GM12878 (cell line): Measurements from ENCODE around the gene UBE2M. TPM values are rescaled to one million over a fixed set of nuclear protein-coding genes. Genes with fewer than 3 reads are reported as not detected.

Source experiments
- E2F4 ChIP-seq: IDR thresholded peaks from 2 replicates; pipeline ENCODE4 v1.6.1; 2012; ENCODE audit warnings: low read depth, low read length, improper control_type of control experiment
- E4F1 ChIP-seq: fragments of 450-650 bp; IDR thresholded peaks from 2 replicates; pipeline ENCODE4 v1.6.1; 2018; ENCODE audit warnings: borderline replicate concordance, mild to moderate bottlenecking; ENCODE audit not compliant: partially characterized antibody
- FOXM1 ChIP-seq: IDR thresholded peaks from 2 replicates; pipeline ENCODE4 v1.6.1; 2012; ENCODE audit warnings: low read depth, mild to moderate bottlenecking, inconsistent platforms, low read length, moderate library complexity
- IKZF2 ChIP-seq, 2 experiments: fragments of 450-650 bp; IDR thresholded peaks; 2 replicates each; pipeline ENCODE4 v1.6.1; 2017; ENCODE audit warnings: mild to moderate bottlenecking in 2 of 2, moderate library complexity in 2 of 2
- KLF5 ChIP-seq: fragments of 450-650 bp; IDR thresholded peaks from 2 replicates; pipeline ENCODE4 v1.6.1; 2014; ENCODE audit warnings: mild to moderate bottlenecking; ENCODE audit not compliant: partially characterized antibody
- MEF2A ChIP-seq: IDR thresholded peaks from 2 replicates; pipeline ENCODE4 v1.6.1; 2011; ENCODE audit warnings: low read depth, mild to moderate bottlenecking, low read length, moderate library complexity; ENCODE audit not compliant: insufficient read depth
- NFYA ChIP-seq: IDR thresholded peaks from 2 replicates; pipeline ENCODE4 v1.6.1; 2011; ENCODE audit warnings: low read depth, mild to moderate bottlenecking, low read length, improper control_type of control experiment, borderline replicate concordance
- NR2F1 ChIP-seq: fragments of 450-650 bp; conservative IDR thresholded peaks from 2 replicates; pipeline ENCODE4 v1.6.1; 2017; ENCODE audit warnings: mild to moderate bottlenecking
- NRF1 ChIP-seq: conservative IDR thresholded peaks from 2 replicates; pipeline ENCODE4 v1.6.1; 2011; ENCODE audit warnings: mild to moderate bottlenecking, low read depth, low read length, improper control_type of control experiment
- RCOR1 ChIP-seq: conservative IDR thresholded peaks from 2 replicates; pipeline ENCODE4 v1.6.1; 2012; ENCODE audit warnings: low read depth, low read length, improper control_type of control experiment
- RUNX3 ChIP-seq: IDR thresholded peaks from 2 replicates; pipeline ENCODE4 v1.6.1; 2012; ENCODE audit warnings: low read length, inconsistent platforms
- SMARCA5 ChIP-seq: fragments of 450-650 bp; IDR thresholded peaks from 2 replicates; pipeline ENCODE4 v1.6.1; 2017; ENCODE audit warnings: mild to moderate bottlenecking
- STAT1 ChIP-seq: fragments of 450-650 bp; conservative IDR thresholded peaks from 2 replicates; pipeline ENCODE4 v1.6.1; 2014; ENCODE audit warnings: antibody characterized with exemption, mild to moderate bottlenecking
- YBX1 ChIP-seq: fragments of 450-650 bp; IDR thresholded peaks from 2 replicates; pipeline ENCODE4 v1.6.1; 2016; ENCODE audit warnings: antibody characterized with exemption
- ZNF217 ChIP-seq: fragments of 450-650 bp; IDR thresholded peaks from 2 replicates; pipeline ENCODE4 v1.6.1; 2017; ENCODE audit warnings: antibody characterized with exemption, mild to moderate bottlenecking
- polyA plus RNA-seq, 11 experiments: library from polyadenylated mRNA; depleted of rRNA in 4 of 11; unstranded in 6 of 11; stranded (reverse) in 5 of 11; fragments of >200 nt; fragmentation: Nextera tagmentation in 4 of 11; fragmentation: Illumina TruSeq in 1 of 11; extraction: Ambion mirVana in 4 of 11; extraction: Trizol in 1 of 11; gene quantifications; 1 replicate in 1 of 11; 2 replicates in 10 of 11; pipeline versions ENCODE4 v1.2.1 to v1.2.3, GENCODE V29; 2011 to 2016; ENCODE audit warnings: inconsistent platforms in 2 of 11, missing spikeins in 2 of 11, low read depth in 1 of 11
- total RNA-seq, 4 experiments: library from RNA; depleted of rRNA in 3 of 4; stranded (reverse); fragments of >200 nt in 3 of 4; fragmentation: Illumina TruSeq in 1 of 4; extraction: Trizol in 1 of 4; gene quantifications; 2 replicates each; pipeline versions ENCODE4 v1.2.1 to v1.2.3, GENCODE V29; 2013 to 2021

UBE2M gene
- total and polyA plus RNA-seq, 10 of the 15 experiments (the other 5 are each of a cell fraction or from before 2014, with no cell fraction given), result 1.4 to 105 (median 73.9) TPM

GRCh38 chr19:58584498-58585441, 26.4 kb upstream of the UBE2M start (continued):
- TF ChIP-seq SMARCA5 (no peak), RUNX3 (peak; percentile 47), KLF5 (no peak), ZNF217 (no peak), RCOR1 (no peak), IKZF2 (IDR thresholded peaks at IDR 0.05) (peak; percentile 51 to 71; a peak in 3 of 4 replicates), FOXM1 (no peak), NR2F1 (no peak), MEF2A (no peak), E4F1 (no peak), STAT1 (no peak), NRF1 (no peak), E2F4 (no peak), YBX1 (no peak), NFYA (no peak)
